Measurements from ENCODE around the gene EIF4E1B. TPM values are rescaled to one million over a fixed set of nuclear protein-coding genes. Genes with fewer than 3 reads are reported as not detected.
A peak's percentile ranks its signal among the peaks of the same experiment; 100 is the strongest.

EIF4E1B gene
- polyA plus RNA-seq, 2 donors, result not detected

DNA sequence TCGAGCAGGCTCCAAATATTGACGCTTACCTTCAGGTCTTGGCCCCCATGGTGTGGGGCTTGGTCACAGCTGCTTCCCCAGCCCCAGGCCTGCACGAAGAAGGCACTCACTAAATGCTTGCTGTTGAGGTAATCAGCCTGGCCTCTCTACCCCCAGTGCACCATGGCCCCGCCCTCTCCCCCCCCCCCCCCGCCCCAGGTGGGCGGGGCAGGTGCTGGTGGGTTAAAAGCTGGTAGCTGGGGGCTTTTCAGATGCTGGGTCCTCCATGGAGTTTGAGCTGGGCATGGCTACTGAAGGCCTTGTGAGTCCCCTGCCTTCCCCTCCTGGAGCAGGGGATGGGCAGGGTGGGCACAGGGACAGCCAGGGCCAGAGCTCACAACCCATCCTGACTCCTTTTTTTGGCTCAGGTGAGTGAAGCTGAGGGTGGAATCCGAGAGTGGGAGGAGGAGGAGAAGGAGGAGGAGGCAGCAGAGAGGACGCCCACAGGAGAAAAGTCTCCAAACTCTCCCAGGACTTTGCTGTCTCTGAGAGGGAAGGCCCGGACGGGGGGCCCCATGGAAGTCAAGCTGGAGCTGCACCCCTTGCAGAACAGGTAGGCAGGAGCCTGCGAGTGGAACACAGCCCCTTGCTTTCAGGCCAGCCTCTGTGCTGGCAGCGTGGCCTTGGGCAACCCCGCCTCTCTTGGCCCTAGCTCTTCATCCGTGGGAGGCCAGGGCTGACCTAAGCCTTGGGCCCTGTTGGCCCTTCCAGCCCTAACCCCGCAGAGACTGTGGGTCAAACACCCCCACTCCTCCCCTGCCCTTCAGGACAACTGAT, 12.4 kb downstream of the EIF4E1B start:
- no peaks in the 10 kb centered on the region for H3K9me3 ChIP-seq (ENCODE audit: control insufficient read depth in 2 of 2, insufficient read depth in 1 of 2, low read depth in 1 of 2, low read length in 1 of 2)
- 47 to 50% methylated on average over 12 to 15 of the region's 15 CpGs for WGBS, 2 donors
- H3K27ac ChIP-seq (ENCODE audit: low read depth in 2 of 2, low read length in 1 of 2), result no peak overlapping the region
- H3K27me3 ChIP-seq (ENCODE audit: control insufficient read depth in 1 of 2, insufficient read depth in 2 of 2, low read length in 2 of 2), result no peaks in the 10 kb centered on the region
- peaks cover 2 to 6% of the 10 kb centered on the region in 2 donors for H3K4me1 ChIP-seq (ENCODE audit: control insufficient read depth in 2 of 2, insufficient read depth in 2 of 2, low read length in 1 of 2)
- H3K36me3 ChIP-seq (ENCODE audit: control insufficient read depth in 2 of 2, insufficient read depth in 2 of 2, low read length in 1 of 2), result no peaks in the 10 kb centered on the region
- H3K4me3 ChIP-seq (ENCODE audit: low read depth in 1 of 2, low read length in 2 of 2), result no peak overlapping the region

DNA sequence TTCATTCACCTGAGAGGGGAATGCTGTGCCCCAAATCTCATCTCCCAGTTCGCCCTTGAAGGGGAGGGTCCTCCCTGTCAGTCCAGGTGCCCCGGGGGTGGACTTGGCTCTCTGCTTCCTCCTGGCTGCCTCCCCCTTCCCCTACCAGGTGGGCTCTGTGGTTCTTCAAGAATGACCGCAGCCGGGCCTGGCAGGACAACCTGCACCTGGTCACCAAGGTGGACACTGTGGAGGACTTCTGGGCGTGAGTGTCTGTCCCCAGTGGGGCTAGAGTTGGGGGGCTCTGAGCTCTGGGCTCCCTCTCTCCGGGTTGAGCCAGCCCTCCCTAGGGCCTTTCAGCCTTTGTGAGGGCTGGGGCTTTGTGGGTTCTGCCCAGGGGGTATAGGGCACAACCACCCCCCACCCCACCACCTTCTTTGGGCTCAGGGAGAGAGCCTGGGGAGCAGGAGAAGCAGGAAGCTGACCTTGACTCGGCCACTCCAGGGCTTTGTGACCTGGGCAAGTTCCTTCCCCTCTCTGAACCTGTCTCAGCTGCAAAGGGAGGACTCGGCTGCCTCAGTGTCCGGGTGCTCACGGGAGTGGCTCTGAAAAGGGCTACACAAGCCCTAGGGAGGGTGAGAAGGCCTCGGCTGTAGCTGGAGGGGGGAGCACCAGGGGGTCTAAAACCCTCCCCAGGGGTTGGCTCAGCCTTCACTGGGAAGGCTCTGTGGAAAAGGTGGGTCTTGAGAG, 13.2 kb downstream of the EIF4E1B start:
- no peaks in the 10 kb centered on the region for H3K27me3 ChIP-seq (ENCODE audit: control insufficient read depth in 1 of 2, insufficient read depth in 2 of 2, low read length in 2 of 2)
- H3K36me3 ChIP-seq (ENCODE audit: control insufficient read depth in 2 of 2, insufficient read depth in 2 of 2, low read length in 1 of 2), result no peaks in the 10 kb centered on the region
- no peak overlapping the region for H3K4me3 ChIP-seq (ENCODE audit: low read depth in 1 of 2, low read length in 2 of 2)
- H3K27ac ChIP-seq (ENCODE audit: low read depth in 2 of 2, low read length in 1 of 2), result no peak overlapping the region
- H3K4me1 ChIP-seq (ENCODE audit: control insufficient read depth in 2 of 2, insufficient read depth in 2 of 2, low read length in 1 of 2), result peaks cover 7 to 12% of the 10 kb centered on the region in 2 donors
- 84 to 87% methylated on average over 11 of the region's 11 CpGs for whole genome bisulfite sequencing, 2 donors
- H3K9me3 ChIP-seq (ENCODE audit: control insufficient read depth in 2 of 2, insufficient read depth in 1 of 2, low read depth in 1 of 2, low read length in 1 of 2), result no peaks in the 10 kb centered on the region

DNA sequence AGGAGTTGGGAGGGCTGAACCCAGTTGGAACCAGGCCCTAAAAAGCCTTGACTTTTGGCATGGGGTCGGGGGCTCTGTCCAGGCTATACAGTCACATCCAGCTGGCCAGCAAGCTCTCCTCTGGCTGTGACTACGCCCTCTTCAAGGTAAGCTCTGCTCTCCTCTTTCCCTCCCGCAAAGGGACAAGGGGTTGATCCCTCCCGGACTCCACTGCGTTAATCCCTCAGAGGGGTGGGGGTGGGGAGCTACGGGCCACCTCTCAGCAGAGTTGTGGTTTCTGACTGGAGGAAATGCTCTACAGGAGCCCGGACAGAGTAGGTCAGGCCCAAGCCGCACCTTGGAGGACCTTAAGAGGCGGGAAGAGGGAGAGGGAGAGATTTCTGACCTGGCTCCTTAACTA, 13.8 kb downstream of the EIF4E1B start:
- H3K9me3 ChIP-seq (ENCODE audit: control insufficient read depth in 2 of 2, insufficient read depth in 1 of 2, low read depth in 1 of 2, low read length in 1 of 2), result no peaks in the 10 kb centered on the region
- no peaks in the 10 kb centered on the region for H3K36me3 ChIP-seq (ENCODE audit: control insufficient read depth in 2 of 2, insufficient read depth in 2 of 2, low read length in 1 of 2)
- H3K27ac ChIP-seq (ENCODE audit: low read depth in 2 of 2, low read length in 1 of 2), result no peak overlapping the region
- WGBS, 2 donors, result 73 to 74% methylated on average over 9 of the region's 9 CpGs
- peaks cover 7 to 12% of the 10 kb centered on the region in 2 donors for H3K4me1 ChIP-seq (ENCODE audit: control insufficient read depth in 2 of 2, insufficient read depth in 2 of 2, low read length in 1 of 2)
- no peak overlapping the region for H3K4me3 ChIP-seq (ENCODE audit: low read depth in 1 of 2, low read length in 2 of 2)
- no peaks in the 10 kb centered on the region for H3K27me3 ChIP-seq (ENCODE audit: control insufficient read depth in 1 of 2, insufficient read depth in 2 of 2, low read length in 2 of 2)

DNA sequence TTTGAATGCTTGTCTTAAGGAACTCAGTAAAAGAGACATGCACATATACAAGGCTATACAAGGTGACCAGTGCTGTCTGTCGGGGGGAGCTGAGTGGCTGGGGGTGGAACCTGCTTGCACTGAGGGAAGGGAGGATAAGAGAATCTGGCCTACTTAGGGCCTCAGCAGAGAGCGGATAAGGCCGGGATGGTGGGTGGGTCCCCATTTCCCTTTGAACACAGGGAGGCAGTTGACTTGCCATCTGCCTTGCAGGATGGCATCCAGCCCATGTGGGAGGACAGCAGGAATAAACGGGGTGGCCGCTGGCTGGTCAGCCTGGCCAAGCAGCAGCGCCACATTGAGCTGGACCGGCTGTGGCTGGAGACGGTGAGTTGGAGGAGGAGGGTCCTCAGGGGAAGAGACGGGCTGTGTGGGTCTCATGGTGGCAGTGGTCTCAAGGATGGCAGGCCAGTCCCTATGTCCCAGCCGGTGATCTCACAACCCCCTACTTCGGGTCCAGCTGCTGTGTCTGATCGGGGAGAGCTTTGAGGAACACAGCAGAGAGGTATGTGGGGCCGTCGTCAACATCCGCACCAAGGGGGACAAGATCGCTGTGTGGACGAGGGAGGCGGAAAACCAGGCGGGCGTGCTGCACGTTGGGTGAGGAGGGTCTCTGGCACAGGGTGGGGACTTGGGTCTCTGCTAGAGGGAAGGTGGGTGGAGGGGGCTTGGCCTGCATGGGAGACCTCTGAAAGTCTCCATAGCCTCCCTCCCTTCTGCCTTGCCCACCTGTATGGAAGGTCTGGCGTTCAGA, 14.6 kb downstream of the EIF4E1B start:
- Histone ChIP-seq H3K4me1 (ENCODE audit: control insufficient read depth in 2 of 2, insufficient read depth in 2 of 2, low read length in 1 of 2) (peaks cover 7 to 12% of the 10 kb centered on the region in 2 donors), H3K27me3 (ENCODE audit: control insufficient read depth in 1 of 2, insufficient read depth in 2 of 2, low read length in 2 of 2) (no peaks in the 10 kb centered on the region), H3K27ac (ENCODE audit: low read depth in 2 of 2, low read length in 1 of 2) (no peak overlapping the region), H3K36me3 (ENCODE audit: control insufficient read depth in 2 of 2, insufficient read depth in 2 of 2, low read length in 1 of 2) (no peaks in the 10 kb centered on the region), H3K4me3 (ENCODE audit: low read depth in 1 of 2, low read length in 2 of 2) (no peak overlapping the region), H3K9me3 (ENCODE audit: control insufficient read depth in 2 of 2, insufficient read depth in 1 of 2, low read depth in 1 of 2, low read length in 1 of 2) (no peaks in the 10 kb centered on the region)
- 91 to 93% methylated on average over 22 of the region's 22 CpGs for WGBS, 2 donors

DNA sequence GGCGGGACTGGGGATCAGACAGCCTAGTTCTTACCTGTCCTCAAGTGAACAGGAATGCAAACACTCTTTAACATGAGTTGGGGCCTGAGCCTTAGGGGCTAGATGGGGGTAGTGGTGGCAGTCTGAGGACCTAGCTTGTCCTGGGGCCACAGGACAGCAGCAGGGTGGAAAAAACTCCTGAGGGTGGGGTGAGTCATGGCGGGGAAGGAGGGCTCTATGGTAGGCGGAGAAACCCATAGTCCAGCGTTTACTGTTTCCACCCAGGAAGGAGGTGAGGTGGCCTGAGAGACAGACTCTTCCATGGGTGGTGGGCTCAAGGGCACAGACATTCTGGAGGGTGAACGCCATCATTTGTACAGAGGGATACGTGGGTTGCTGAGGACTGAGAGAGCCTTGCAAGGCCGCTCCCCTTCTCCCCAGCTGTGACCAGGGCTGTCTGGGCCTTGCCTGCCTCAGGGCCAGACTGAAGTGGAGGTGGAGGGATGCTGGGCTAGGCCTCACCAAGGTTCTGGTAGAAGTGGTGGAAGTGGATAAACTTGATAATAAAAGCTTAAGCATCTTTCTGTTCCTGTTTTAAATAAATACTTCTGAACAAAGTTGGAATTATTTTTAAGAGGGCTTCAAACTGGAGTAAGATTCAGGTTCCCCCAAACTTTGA, 15.7 kb downstream of the EIF4E1B start:
- 90 to 93% methylated on average over 7 of the region's 7 CpGs for WGBS, 2 donors
- peaks cover 11 to 12% of the 10 kb centered on the region in 2 donors for H3K4me1 ChIP-seq (ENCODE audit: control insufficient read depth in 2 of 2, insufficient read depth in 2 of 2, low read length in 1 of 2)
- H3K27me3 ChIP-seq (ENCODE audit: control insufficient read depth in 1 of 2, insufficient read depth in 2 of 2, low read length in 2 of 2), result no peaks in the 10 kb centered on the region
- H3K36me3 ChIP-seq (ENCODE audit: control insufficient read depth in 2 of 2, insufficient read depth in 2 of 2, low read length in 1 of 2), result no peaks in the 10 kb centered on the region
- no peak overlapping the region for H3K4me3 ChIP-seq (ENCODE audit: low read depth in 1 of 2, low read length in 2 of 2)
- H3K27ac ChIP-seq (ENCODE audit: low read depth in 2 of 2, low read length in 1 of 2), result peak overlapping the region in 1 of 2 donors; percentile 48
- no peaks in the 10 kb centered on the region for H3K9me3 ChIP-seq (ENCODE audit: control insufficient read depth in 2 of 2, insufficient read depth in 1 of 2, low read depth in 1 of 2, low read length in 1 of 2)

DNA sequence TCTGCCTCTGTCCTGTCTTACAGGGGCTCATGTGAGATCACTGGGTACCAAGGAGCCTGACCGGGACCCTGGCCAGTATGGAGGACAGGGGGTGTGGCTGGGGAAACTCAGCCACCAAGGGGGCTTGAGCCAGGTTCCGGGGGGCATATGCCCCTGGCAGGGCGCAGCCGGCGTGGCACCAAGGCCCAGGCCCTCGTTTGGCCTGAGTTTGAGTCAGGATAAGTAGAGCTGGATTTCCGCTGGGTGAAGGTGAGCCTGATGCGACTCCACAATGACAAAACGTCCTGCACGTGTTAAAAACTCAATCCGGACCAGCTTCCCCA, 16.2 kb downstream of the EIF4E1B start:
- H3K27me3 ChIP-seq (ENCODE audit: control insufficient read depth in 1 of 2, insufficient read depth in 2 of 2, low read length in 2 of 2), result no peaks in the 10 kb centered on the region
- peak overlapping the region; percentile 30 to 80 for H3K4me3 ChIP-seq (ENCODE audit: low read depth in 1 of 2, low read length in 2 of 2)
- no peaks in the 10 kb centered on the region for H3K9me3 ChIP-seq (ENCODE audit: control insufficient read depth in 2 of 2, insufficient read depth in 1 of 2, low read depth in 1 of 2, low read length in 1 of 2)
- H3K4me1 ChIP-seq (ENCODE audit: control insufficient read depth in 2 of 2, insufficient read depth in 2 of 2, low read length in 1 of 2), result peaks cover 12 to 13% of the 10 kb centered on the region in 2 donors
- H3K27ac ChIP-seq (ENCODE audit: low read depth in 2 of 2, low read length in 1 of 2), result peak overlapping the region; percentile 48 to 64
- 17 to 19% methylated on average over 11 of the region's 11 CpGs for WGBS, 2 donors
- no peaks in the 10 kb centered on the region for H3K36me3 ChIP-seq (ENCODE audit: control insufficient read depth in 2 of 2, insufficient read depth in 2 of 2, low read length in 1 of 2)

DNA sequence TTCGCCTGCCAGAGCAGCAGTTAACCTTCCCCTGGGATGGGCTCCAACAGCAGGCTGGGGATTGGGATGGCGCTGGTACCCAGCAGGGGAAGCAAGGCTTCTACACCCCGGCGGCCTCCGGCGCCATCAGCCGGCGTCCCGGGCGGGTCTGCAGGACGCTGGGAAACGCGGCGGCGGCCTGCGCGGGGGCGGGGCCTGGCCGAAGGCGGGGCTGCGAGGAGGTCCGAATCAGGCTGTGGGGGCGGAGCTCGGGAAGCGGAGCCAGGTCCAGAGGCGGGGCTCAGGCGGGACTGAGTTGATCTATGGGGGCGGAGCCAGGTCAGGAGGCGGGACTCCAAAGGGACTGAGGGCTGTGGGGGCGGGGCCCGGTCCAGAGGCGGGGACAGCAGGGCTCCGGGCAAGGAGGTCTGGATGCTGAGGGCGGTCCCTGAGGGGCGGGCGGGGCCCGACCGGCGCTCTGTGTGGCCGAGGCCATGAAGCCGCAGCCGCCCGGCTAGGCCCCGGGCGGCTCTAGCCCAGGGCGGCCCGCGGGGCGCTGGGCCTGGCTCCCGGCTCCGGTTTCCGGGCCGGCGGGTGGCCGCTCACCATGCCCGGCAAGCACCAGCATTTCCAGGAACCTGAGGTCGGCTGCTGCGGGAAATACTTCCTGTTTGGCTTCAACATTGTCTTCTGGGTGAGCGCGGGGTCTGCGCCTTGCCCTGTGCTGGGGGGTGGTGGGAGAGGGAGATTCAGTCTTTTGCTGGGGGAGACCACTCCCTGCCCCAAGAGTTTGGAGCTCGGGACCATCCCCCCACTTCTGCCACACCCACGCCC, 16.8 kb downstream of the EIF4E1B start, which contains the start of gene TSPAN17:
Gene TSPAN17 (plus strand): TSS at position 455 of the 813 bp plus-strand sequence. CDS start 132 bp downstream, at position 587.
- Histone ChIP-seq H3K27me3 (ENCODE audit: control insufficient read depth in 1 of 2, insufficient read depth in 2 of 2, low read length in 2 of 2) (no peaks in the 10 kb centered on the region), H3K36me3 (ENCODE audit: control insufficient read depth in 2 of 2, insufficient read depth in 2 of 2, low read length in 1 of 2) (no peaks in the 10 kb centered on the region), H3K4me3 (ENCODE audit: low read depth in 1 of 2, low read length in 2 of 2) (peak within 1 kb of the TSS; percentile 55 to 80), H3K9me3 (ENCODE audit: control insufficient read depth in 2 of 2, insufficient read depth in 1 of 2, low read depth in 1 of 2, low read length in 1 of 2) (no peaks in the 10 kb centered on the region), H3K4me1 (ENCODE audit: control insufficient read depth in 2 of 2, insufficient read depth in 2 of 2, low read length in 1 of 2) (peaks cover 12 to 13% of the 10 kb centered on the region in 2 donors), H3K27ac (ENCODE audit: low read depth in 2 of 2, low read length in 1 of 2) (peak within 1 kb of the TSS; percentile 56 to 64)
- 0 to 1% methylated on average over 43 to 63 of the region's 63 CpGs for whole genome bisulfite sequencing, 2 donors

DNA sequence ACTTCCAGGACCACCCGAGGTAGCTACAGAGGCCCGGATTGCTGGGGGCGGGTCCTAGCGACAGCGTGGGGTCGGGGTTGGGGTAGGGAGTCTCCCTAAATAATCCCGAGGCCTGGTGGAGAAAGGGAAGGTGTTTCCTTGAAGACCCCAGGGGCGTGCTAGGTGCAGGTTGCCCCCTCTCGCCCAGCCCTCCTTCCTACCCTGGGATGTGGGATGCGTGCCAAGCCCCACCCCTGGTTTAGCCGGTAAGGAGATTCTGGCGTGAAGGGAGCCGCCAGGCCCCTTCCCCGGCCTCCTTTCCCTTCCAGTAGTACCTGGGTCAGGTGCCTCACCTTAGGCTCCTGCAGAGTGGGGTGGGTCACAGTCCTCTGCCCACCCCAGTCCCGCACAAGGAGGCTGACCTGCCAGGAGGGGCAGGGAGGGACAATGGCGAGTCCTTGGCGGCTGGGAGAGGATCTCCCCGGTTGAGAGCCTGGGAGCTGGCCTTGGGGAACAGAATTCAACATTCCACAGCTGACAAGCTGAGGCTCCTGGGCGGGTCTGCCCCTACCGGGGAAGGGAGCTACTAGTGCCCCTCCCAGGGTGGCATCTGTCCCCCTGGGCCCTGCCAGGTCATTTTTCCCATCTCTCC, 17.5 kb downstream of the EIF4E1B start:
- no peaks in the 10 kb centered on the region for H3K27me3 ChIP-seq (ENCODE audit: control insufficient read depth in 1 of 2, insufficient read depth in 2 of 2, low read length in 2 of 2)
- H3K27ac ChIP-seq (ENCODE audit: low read depth in 2 of 2, low read length in 1 of 2), result peak overlapping the region in 1 of 2 donors; percentile 56
- H3K9me3 ChIP-seq (ENCODE audit: control insufficient read depth in 2 of 2, insufficient read depth in 1 of 2, low read depth in 1 of 2, low read length in 1 of 2), result no peaks in the 10 kb centered on the region
- H3K4me3 ChIP-seq (ENCODE audit: low read depth in 1 of 2, low read length in 2 of 2), result peak overlapping the region; percentile 55 to 80
- H3K4me1 ChIP-seq (ENCODE audit: control insufficient read depth in 2 of 2, insufficient read depth in 2 of 2, low read length in 1 of 2), result peaks cover 12 to 13% of the 10 kb centered on the region in 2 donors
- 7 to 11% methylated on average over 17 to 20 of the region's 20 CpGs for WGBS, 2 donors
- peaks cover 0 to 5% of the 10 kb centered on the region in 2 donors for H3K36me3 ChIP-seq (ENCODE audit: control insufficient read depth in 2 of 2, insufficient read depth in 2 of 2, low read length in 1 of 2)
